Hepatocyte (in vitro differentiated cells): Measurements from ENCODE around the gene CAND1.

ENCODE experiments used
- CTCF ChIP-seq: fragments of 200-600 bp; sonication (generic); IDR thresholded peaks from 2 replicates; pipeline ENCODE4 v1.5.1; 2016; ENCODE audit warnings: antibody characterized with exemption, mild to moderate bottlenecking; ENCODE audit not compliant: poor library complexity
- EZH2 ChIP-seq: fragments of 200-600 bp; sonication (generic); IDR thresholded peaks from 2 replicates; pipeline ENCODE4 v1.6.1; 2016; ENCODE audit warnings: antibody characterized with exemption, mild to moderate bottlenecking, borderline replicate concordance
- EZH2phosphoT487 ChIP-seq: fragments of 200-600 bp; sonication (generic); IDR thresholded peaks from one replicate; pipeline ENCODE4 v1.6.1; 2018; ENCODE audit warnings: antibody characterized with exemption, mild to moderate bottlenecking, low read depth, moderate library complexity; ENCODE audit not compliant: unreplicated experiment, severe bottlenecking

GRCh38 chr12:67362526-67362925, 93.4 kb downstream of the CAND1 start:
- TF ChIP-seq CTCF (no peak), EZH2 (no peak), EZH2phosphoT487 (no peak)
